ENCODE results near the gene CRTC2. TPM values are rescaled to one million over a fixed set of nuclear protein-coding genes. Genes with fewer than 3 reads are reported as not detected.
"Not testable (repeated sequence)": the region's sequence is repeated elsewhere in the genome, so short reads cannot be mapped to it uniquely, and the experiment has no call there.

The CRTC2 gene
- total and polyA plus RNA-seq, 2 donors (not counting 1 experiment from before 2014, with no cell fraction given): 2.6 to 7.1 TPM

DNA sequence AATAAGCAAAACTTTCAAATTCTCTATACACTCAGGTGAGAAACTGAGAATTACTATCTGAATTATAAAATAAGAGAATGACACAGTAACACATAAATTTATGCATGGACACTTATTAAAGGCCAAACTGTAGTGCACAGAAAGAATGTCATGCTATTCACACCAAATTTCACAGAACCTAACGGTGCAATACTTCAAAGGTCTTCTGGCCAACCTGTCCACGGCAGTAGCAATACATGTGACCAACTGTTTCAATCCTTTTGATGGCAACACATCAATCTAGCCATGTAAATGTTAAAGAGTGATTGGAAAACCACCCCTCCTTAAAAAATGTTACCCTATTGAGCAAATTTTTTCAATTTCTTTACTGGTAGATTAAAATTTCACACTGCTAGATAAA lies 46.1 kb downstream of the CRTC2 start:
- H3K9ac ChIP-seq (ENCODE audit: insufficient read depth, low read length): no peak overlapping the region
- no peaks in the 10 kb centered on the region for H3K27me3 ChIP-seq (ENCODE audit: control insufficient read depth, insufficient read depth, low read length)
- no peaks in the 10 kb centered on the region for H3K4me1 ChIP-seq (ENCODE audit: control insufficient read depth, extremely low read depth, insufficient read depth, low read length)
- H3K9me3 ChIP-seq (ENCODE audit: control insufficient read depth, insufficient read depth, low read depth, low read length): no peaks in the 10 kb centered on the region
- H4K20me1 ChIP-seq (ENCODE audit: control insufficient read depth, extremely low read depth, insufficient read depth, low read length): no peaks in the 10 kb centered on the region
- no peak overlapping the region for H3K4me3 ChIP-seq (replicated peaks in 1 of 4; ENCODE audit: control extremely low read depth in 1 of 4, insufficient read depth in 1 of 4, low read depth in 3 of 4, low read length in 4 of 4)
- no peak overlapping the region for H2AFZ ChIP-seq (ENCODE audit: low read length)
- TF ChIP-seq, protein P1, sequence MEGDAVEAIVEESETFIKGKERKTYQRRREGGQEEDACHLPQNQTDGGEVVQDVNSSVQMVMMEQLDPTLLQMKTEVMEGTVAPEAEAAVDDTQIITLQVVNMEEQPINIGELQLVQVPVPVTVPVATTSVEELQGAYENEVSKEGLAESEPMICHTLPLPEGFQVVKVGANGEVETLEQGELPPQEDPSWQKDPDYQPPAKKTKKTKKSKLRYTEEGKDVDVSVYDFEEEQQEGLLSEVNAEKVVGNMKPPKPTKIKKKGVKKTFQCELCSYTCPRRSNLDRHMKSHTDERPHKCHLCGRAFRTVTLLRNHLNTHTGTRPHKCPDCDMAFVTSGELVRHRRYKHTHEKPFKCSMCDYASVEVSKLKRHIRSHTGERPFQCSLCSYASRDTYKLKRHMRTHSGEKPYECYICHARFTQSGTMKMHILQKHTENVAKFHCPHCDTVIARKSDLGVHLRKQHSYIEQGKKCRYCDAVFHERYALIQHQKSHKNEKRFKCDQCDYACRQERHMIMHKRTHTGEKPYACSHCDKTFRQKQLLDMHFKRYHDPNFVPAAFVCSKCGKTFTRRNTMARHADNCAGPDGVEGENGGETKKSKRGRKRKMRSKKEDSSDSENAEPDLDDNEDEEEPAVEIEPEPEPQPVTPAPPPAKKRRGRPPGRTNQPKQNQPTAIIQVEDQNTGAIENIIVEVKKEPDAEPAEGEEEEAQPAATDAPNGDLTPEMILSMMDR (conservative IDR thresholded peaks at IDR 0.05 in 1 of 2, IDR thresholded peaks at IDR 0.05 in 1 of 2; ENCODE audit: low read depth in 1 of 2, low read length in 2 of 2): no peak
- TF ChIP-seq EZH2 (IDR thresholded peaks at IDR 0.05; ENCODE audit: low read length, missing control alignments): no peak
- peaks cover 2% of the 10 kb centered on the region for H3K36me3 ChIP-seq (ENCODE audit: control insufficient read depth, insufficient read depth, low read length)
- no peak overlapping the region for H3K4me2 ChIP-seq (ENCODE audit: extremely low read depth, insufficient read depth, low read length)
- DNase-seq (ENCODE audit: low read depth in 2 of 2): no peak
- H3K27ac ChIP-seq (ENCODE audit: insufficient read depth, low read length): no peak overlapping the region
- H3K79me2 ChIP-seq (ENCODE audit: control insufficient read depth, insufficient read depth, low read length): peaks cover 26% of the 10 kb centered on the region

DNA sequence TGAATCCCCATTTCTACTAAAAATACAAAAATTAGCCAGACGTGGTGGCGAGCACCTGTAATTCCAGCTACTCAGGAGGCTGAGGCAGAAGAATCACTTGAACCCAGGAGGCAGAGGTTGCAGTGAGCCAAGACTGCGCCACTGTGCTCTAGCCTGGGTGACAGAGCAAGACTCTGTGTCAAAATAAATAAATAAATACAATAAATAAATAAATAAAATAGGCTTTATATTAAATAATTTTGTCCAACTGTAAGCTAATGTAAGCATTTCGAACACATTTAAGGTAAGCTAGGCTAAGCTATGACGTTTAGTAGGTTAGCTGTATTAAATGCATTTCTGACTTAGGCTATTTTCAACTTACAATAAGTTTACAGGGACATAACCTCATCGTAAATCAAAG lies 47.9 kb downstream of the CRTC2 start:
- H3K9ac ChIP-seq (ENCODE audit: insufficient read depth, low read length); H3K27ac ChIP-seq (ENCODE audit: insufficient read depth, low read length); DNase-seq (ENCODE audit: low read depth in 2 of 2); H3K9me3 ChIP-seq (ENCODE audit: control insufficient read depth, insufficient read depth, low read depth, low read length); H3K4me3 ChIP-seq (replicated peaks in 1 of 4; ENCODE audit: control extremely low read depth in 1 of 4, insufficient read depth in 1 of 4, low read depth in 3 of 4, low read length in 4 of 4); H3K4me1 ChIP-seq (ENCODE audit: control insufficient read depth, extremely low read depth, insufficient read depth, low read length); H4K20me1 ChIP-seq (ENCODE audit: control insufficient read depth, extremely low read depth, insufficient read depth, low read length); H3K27me3 ChIP-seq (ENCODE audit: control insufficient read depth, insufficient read depth, low read length); H2AFZ ChIP-seq (ENCODE audit: low read length); H3K36me3 ChIP-seq (ENCODE audit: control insufficient read depth, insufficient read depth, low read length); H3K4me2 ChIP-seq (ENCODE audit: extremely low read depth, insufficient read depth, low read length): not testable (repeated sequence)
- peaks cover 35% of the 10 kb centered on the region for H3K79me2 ChIP-seq (ENCODE audit: control insufficient read depth, insufficient read depth, low read length)

DNA sequence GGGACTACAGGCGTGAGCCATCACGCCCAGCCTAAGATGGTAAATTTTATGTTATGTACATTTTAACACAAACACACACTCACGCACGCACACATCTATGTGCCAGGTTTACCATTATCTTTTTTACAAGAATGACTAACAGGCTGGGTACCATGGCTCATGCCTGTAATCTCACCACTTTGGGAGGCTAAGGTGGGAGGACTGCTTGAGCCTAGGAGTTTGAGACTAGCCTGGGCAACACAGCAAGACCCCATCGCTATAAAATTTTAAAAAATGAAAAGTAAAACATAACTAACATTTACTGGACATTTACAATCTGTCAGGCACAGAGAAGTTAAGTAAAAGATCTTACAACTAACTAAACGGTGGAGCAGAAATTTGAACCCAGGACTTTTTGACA lies 50.3 kb downstream of the CRTC2 start:
- Histone ChIP-seq H4K20me1 (ENCODE audit: control insufficient read depth, extremely low read depth, insufficient read depth, low read length) (no peaks in the 10 kb centered on the region), H3K27me3 (ENCODE audit: control insufficient read depth, insufficient read depth, low read length) (no peaks in the 10 kb centered on the region), H3K79me2 (ENCODE audit: control insufficient read depth, insufficient read depth, low read length) (peaks cover 41% of the 10 kb centered on the region), H3K4me2 (ENCODE audit: extremely low read depth, insufficient read depth, low read length) (no peak overlapping the region), H3K36me3 (ENCODE audit: control insufficient read depth, insufficient read depth, low read length) (no peaks in the 10 kb centered on the region), H3K27ac (ENCODE audit: insufficient read depth, low read length) (no peak overlapping the region), H2AFZ (ENCODE audit: low read length) (no peak overlapping the region), H3K4me3 (replicated peaks in 1 of 4; ENCODE audit: control extremely low read depth in 1 of 4, insufficient read depth in 1 of 4, low read depth in 3 of 4, low read length in 4 of 4) (no peak overlapping the region), H3K9ac (ENCODE audit: insufficient read depth, low read length) (no peak overlapping the region), H3K4me1 (ENCODE audit: control insufficient read depth, extremely low read depth, insufficient read depth, low read length) (no peaks in the 10 kb centered on the region), H3K9me3 (ENCODE audit: control insufficient read depth, insufficient read depth, low read depth, low read length) (no peaks in the 10 kb centered on the region)
- TF ChIP-seq EZH2 (IDR thresholded peaks at IDR 0.05; ENCODE audit: low read length, missing control alignments): no peak
- TF ChIP-seq, protein P1 (conservative IDR thresholded peaks at IDR 0.05 in 1 of 2, IDR thresholded peaks at IDR 0.05 in 1 of 2; ENCODE audit: low read depth in 1 of 2, low read length in 2 of 2): no peak
- no peak for DNase-seq (ENCODE audit: low read depth in 2 of 2)

Measured in fibroblast of lung (primary cell).